Smooth muscle cell (in vitro differentiated cells): Measurements from ENCODE around the gene CD200R1. TPM values are rescaled to one million over a fixed set of nuclear protein-coding genes. Genes with fewer than 3 reads are reported as not detected.
"Not testable (repeated sequence)": the region's sequence is repeated elsewhere in the genome, so short reads cannot be mapped to it uniquely, and the experiment has no call there.

ENCODE experiments used
- DNase-seq: peaks from one replicate; lab custom pipeline; 2025; ENCODE audit not compliant: unreplicated experiment; lab: John Stamatoyannopoulos, UW
- H2AFZ ChIP-seq: fragments of 200-600 bp; sonication (generic); 2 replicates; pipeline ENCODE4 v1.6.0; 2016; ENCODE audit warnings: antibody characterized with exemption, low read depth, mild to moderate bottlenecking
- H3F3A ChIP-seq: fragments of 200-600 bp; sonication (generic); 2 replicates; pipeline ENCODE4 v1.6.0; 2017; ENCODE audit warnings: antibody characterized with exemption, low read depth
- H3K27ac ChIP-seq: fragments of 200-600 bp; sonication (generic); 2 replicates; pipeline ENCODE4 v1.5.1; 2016; ENCODE audit warnings: low read depth, mild to moderate bottlenecking
- H3K27me3 ChIP-seq: fragments of 200-600 bp; sonication (generic); 2 replicates; pipeline ENCODE4 v1.6.1; 2016; ENCODE audit warnings: low read depth, mild to moderate bottlenecking
- H3K36me3 ChIP-seq: fragments of 200-600 bp; sonication (generic); 2 replicates; pipeline ENCODE4 v1.5.1; 2016; ENCODE audit warnings: low read depth
- H3K4me1 ChIP-seq: fragments of 200-600 bp; sonication (generic); 2 replicates; pipeline ENCODE4 v1.5.1; 2016; ENCODE audit warnings: low read depth
- H3K4me2 ChIP-seq: fragments of 200-600 bp; sonication (generic); 2 replicates; pipeline ENCODE4 v1.6.0; 2016; ENCODE audit warnings: mild to moderate bottlenecking
- H3K4me3 ChIP-seq: fragments of 200-600 bp; sonication (generic); 2 replicates; pipeline ENCODE4 v1.5.1; 2016; ENCODE audit warnings: mild to moderate bottlenecking
- H3K79me2 ChIP-seq: fragments of 200-600 bp; sonication (generic); 2 replicates; pipeline ENCODE4 v1.6.0; 2016; ENCODE audit warnings: low read depth, mild to moderate bottlenecking
- H3K9ac ChIP-seq: fragments of 200-600 bp; sonication (generic); 2 replicates; pipeline ENCODE4 v1.6.0; 2016; ENCODE audit warnings: low read depth
- H3K9me3 ChIP-seq: fragments of 200-600 bp; sonication (generic); replicated peaks from 2 replicates; pipeline ENCODE4 v1.5.1; 2016; ENCODE audit warnings: low read depth
- H4K20me1 ChIP-seq: fragments of 200-600 bp; sonication (generic); 2 replicates; pipeline ENCODE4 v1.6.0; 2016; ENCODE audit warnings: low read depth
- CTCF ChIP-seq: fragments of 200-600 bp; sonication (generic); IDR thresholded peaks from 2 replicates; pipeline ENCODE4 v1.5.1; 2017; ENCODE audit warnings: borderline replicate concordance, mild to moderate bottlenecking, antibody characterized with exemption; ENCODE audit not compliant: insufficient read depth, poor library complexity, severe bottlenecking
- WGBS: methylation state at CpG from one replicate; pipeline ENCODE4 v1.1.7; 2016; ENCODE audit warnings: low lambda C conversion rate; 5-methylcytosine and 5-hydroxymethylcytosine counted together
- polyA plus RNA-seq: library from polyadenylated mRNA; unstranded; fragments of >200 nt; fragmentation: Nextera tagmentation; extraction: Ambion mirVana; gene quantifications from 2 replicates; pipeline ENCODE4 v1.2.1, GENCODE V29; 2016
- total RNA-seq: library from RNA; depleted of rRNA; stranded (reverse); fragments of >200 nt; gene quantifications from 2 replicates; pipeline ENCODE4 v1.2.3, GENCODE V29; 2014

CD200R1 gene
- total and polyA plus RNA-seq, 2 experiments from 2014 or later: 1.1 TPM; not detected in 1

GRCh38 chr3:112931736-112932521, 43.0 kb downstream of the CD200R1 start:
- no peak overlapping the region for H3K4me3 ChIP-seq
- no peaks in the 10 kb centered on the region for H4K20me1 ChIP-seq
- H3K36me3 ChIP-seq: no peaks in the 10 kb centered on the region
- H3K27ac ChIP-seq: no peak overlapping the region
- no peak overlapping the region for H3K4me2 ChIP-seq
- 83% methylated on average over 3 of the region's 3 CpGs for WGBS
- no peaks in the 10 kb centered on the region for H3K4me1 ChIP-seq
- no peaks in the 10 kb centered on the region for H3F3A ChIP-seq
- no peaks in the 10 kb centered on the region for H3K27me3 ChIP-seq
- TF ChIP-seq CTCF: no peak
- no peaks in the 10 kb centered on the region for H3K79me2 ChIP-seq
- no peak overlapping the region for H2AFZ ChIP-seq
- no peaks in the 10 kb centered on the region for H3K9me3 ChIP-seq
- no peak overlapping the region for H3K9ac ChIP-seq
- DNase-seq: no peak

- TF ChIP-seq CTCF: no peak
- no peak for DNase-seq
- WGBS: 95% methylated on average over 3 of the region's 3 CpGs
Measured at GRCh38 chr3:112930771-112931170, 44.1 kb downstream of the CD200R1 start.

GRCh38 chr3:112925969-112926368, 48.9 kb downstream of the CD200R1 start:
- no peaks in the 10 kb centered on the region for H3K79me2 ChIP-seq
- DNase-seq: no peak
- H4K20me1 ChIP-seq: no peaks in the 10 kb centered on the region
- H3F3A ChIP-seq: no peaks in the 10 kb centered on the region
- WGBS: 66% methylated on average over 2 of the region's 2 CpGs
- no peak overlapping the region for H3K4me2 ChIP-seq
- H3K36me3 ChIP-seq: no peaks in the 10 kb centered on the region
- H3K9me3 ChIP-seq: no peaks in the 10 kb centered on the region
- no peaks in the 10 kb centered on the region for H3K27me3 ChIP-seq
- H3K4me1 ChIP-seq: no peaks in the 10 kb centered on the region
- H3K9ac ChIP-seq: no peak overlapping the region
- no peak overlapping the region for H3K4me3 ChIP-seq
- H3K27ac ChIP-seq: no peak overlapping the region
- H2AFZ ChIP-seq: no peak overlapping the region
- TF ChIP-seq CTCF: no peak

More at GRCh38 chr3:112930771-112931170, 44.1 kb downstream of the CD200R1 start:
- Histone ChIP-seq H3F3A (no peaks in the 10 kb centered on the region), H3K27me3 (no peaks in the 10 kb centered on the region), H3K9ac (no peak overlapping the region), H3K27ac (no peak overlapping the region), H3K4me3 (no peak overlapping the region), H2AFZ (no peak overlapping the region), H4K20me1 (no peaks in the 10 kb centered on the region), H3K79me2 (no peaks in the 10 kb centered on the region), H3K9me3 (no peaks in the 10 kb centered on the region), H3K36me3 (no peaks in the 10 kb centered on the region), H3K4me1 (no peaks in the 10 kb centered on the region), H3K4me2 (no peak overlapping the region)

GRCh38 chr3:112925560-112925959, 49.3 kb downstream of the CD200R1 start:
- Histone ChIP-seq H4K20me1 (no peaks in the 10 kb centered on the region), H3K79me2 (no peaks in the 10 kb centered on the region), H3K9ac (no peak overlapping the region), H3K27ac (no peak overlapping the region), H3K4me3 (no peak overlapping the region), H2AFZ (no peak overlapping the region), H3K4me1 (no peaks in the 10 kb centered on the region), H3K36me3 (no peaks in the 10 kb centered on the region), H3K27me3 (no peaks in the 10 kb centered on the region), H3F3A (no peaks in the 10 kb centered on the region), H3K4me2 (no peak overlapping the region), H3K9me3 (no peaks in the 10 kb centered on the region)
- WGBS: 100% methylated on average over 2 of the region's 2 CpGs
- no peak for DNase-seq
- TF ChIP-seq CTCF: no peak

- not testable (repeated sequence) for H3K4me1 ChIP-seq, H3K9me3 ChIP-seq, DNase-seq, H3K9ac ChIP-seq, H2AFZ ChIP-seq, H3K36me3 ChIP-seq, H3K27me3 ChIP-seq, H3K27ac ChIP-seq, H3K4me2 ChIP-seq, H3K4me3 ChIP-seq, H4K20me1 ChIP-seq, H3F3A ChIP-seq, H3K79me2 ChIP-seq
- WGBS: 96% methylated on average over 5 of the region's 5 CpGs
Measured at GRCh38 chr3:112919541-112919940, 55.4 kb downstream of the CD200R1 start.
